HG03432 (cell line): ENCODE results near the gene GABRD.

Source experiments
- ATAC-seq: cut with Tn5 transposase; IDR thresholded peaks from one replicate; pipeline ENCODE4 v1.9.1; 2021; ENCODE audit warnings: mild to moderate bottlenecking, moderate library complexity; ENCODE audit not compliant: unreplicated experiment

The GABRD gene

GRCh38 chr1:2073382-2074230 lies 54.5 kb downstream of the GABRD start:
- no peak for ATAC-seq

- ATAC-seq: no peak
These were observed 55.3 kb downstream of the GABRD start for GRCh38 chr1:2074396-2074795.

GRCh38 chr1:2074944-2075740 lies 56.0 kb downstream of the GABRD start:
- no peak for ATAC-seq

- no peak for ATAC-seq
These were observed 57.7 kb downstream of the GABRD start for GRCh38 chr1:2076826-2077225.

- ATAC-seq: no peak
These were observed 59.0 kb downstream of the GABRD start for GRCh38 chr1:2078170-2078569.

- no peak for ATAC-seq
These were observed 60.4 kb downstream of the GABRD start for GRCh38 chr1:2079396-2080085.

- no peak for ATAC-seq
These were observed 61.0 kb downstream of the GABRD start for GRCh38 chr1:2080140-2080539.
